IMR-90 (cell line): ENCODE results near the gene PEX5L. TPM values are rescaled to one million over a fixed set of nuclear protein-coding genes. Genes with fewer than 3 reads are reported as not detected.

Experiments used
- ATAC-seq: fragments of 200-7000 bp; cut with Tn5 transposase; 2 replicates; pipeline ENCODE4 v1.9.1; 2020; ENCODE audit warnings: low read depth, mild to moderate bottlenecking, moderate library complexity
- BruUV-seq: library from RNA; stranded (reverse); fragments of 400-500 nt; replicated peaks from 2 replicates; lab custom pipeline; 2021; lab: Mats Ljungman, UMichigan
- CTCF ChIA-PET: fragments of 300-600 bp; formaldehyde crosslinking; extraction: SDS; loops from one replicate; lab custom pipeline; 2021; ENCODE audit warnings: antibody characterized with exemption; lab: Yijun Ruan, JAX
- POLR2A ChIA-PET: fragments of 300-600 bp; sonication (Branson Sonifier 250); formaldehyde crosslinking; loops from one replicate; lab custom pipeline; 2022; ENCODE audit warnings: antibody characterized with exemption; ENCODE audit not compliant: unreplicated experiment; lab: Charles Lee
- DNase-seq: peaks from one replicate; pipeline ENCODE4 v3.0.0; 2013
- H2AFZ ChIP-seq: replicated peaks from 2 replicates; pipeline ENCODE3; 2013; ENCODE audit warnings: low read length, mild to moderate bottlenecking; ENCODE audit not compliant: poor library complexity
- H2AK5ac ChIP-seq: 2 replicates; pipeline ENCODE4 v1.6.1; 2013; ENCODE audit warnings: low read depth, low read length, inconsistent platforms
- H2AK9ac ChIP-seq: replicated peaks from 2 replicates; pipeline ENCODE3; 2013; ENCODE audit warnings: mild to moderate bottlenecking, low read depth, low read length, moderate library complexity; ENCODE audit not compliant: poor library complexity
- H2BK120ac ChIP-seq: 2 replicates; pipeline ENCODE4 v1.6.1; 2013; ENCODE audit warnings: low read depth, low read length, inconsistent platforms
- H2BK15ac ChIP-seq: 3 replicates; pipeline ENCODE4 v1.6.1; 2013; ENCODE audit warnings: low read depth, low read length, inconsistent platforms
- H2BK20ac ChIP-seq: 2 replicates; pipeline ENCODE4 v1.6.1; 2013; ENCODE audit warnings: low read depth, mild to moderate bottlenecking, inconsistent platforms, low read length, moderate library complexity
- H2BK5ac ChIP-seq: 2 replicates; pipeline ENCODE4 v1.6.1; 2013; ENCODE audit warnings: mild to moderate bottlenecking, low read depth, low read length, inconsistent platforms; ENCODE audit not compliant: poor library complexity, severe bottlenecking
- H3K14ac ChIP-seq: replicated peaks from 2 replicates; pipeline ENCODE4 v1.6.1; 2013; ENCODE audit warnings: low read depth, low read length, inconsistent platforms
- H3K18ac ChIP-seq: 2 replicates; pipeline ENCODE4 v1.6.1; 2013; ENCODE audit warnings: low read depth, low read length, control low read depth
- H3K23ac ChIP-seq: 2 replicates; pipeline ENCODE4 v1.6.1; 2013; ENCODE audit warnings: low read depth, low read length, inconsistent platforms
- H3K27ac ChIP-seq: 2 replicates; pipeline ENCODE4 v1.5.1; 2013; ENCODE audit warnings: mild to moderate bottlenecking, control low read depth, low read length; ENCODE audit not compliant: insufficient read depth
- H3K27me3 ChIP-seq: 2 replicates; pipeline ENCODE4 v1.6.1; 2013; ENCODE audit warnings: low read length; ENCODE audit not compliant: control insufficient read depth, insufficient read depth
- H3K36me3 ChIP-seq: 2 replicates; pipeline ENCODE4 v1.6.1; 2013; ENCODE audit warnings: low read length, mixed read lengths; ENCODE audit not compliant: control insufficient read depth, insufficient read depth
- H3K4ac ChIP-seq: 2 replicates; pipeline ENCODE4 v1.6.1; 2013; ENCODE audit warnings: low read depth, low read length, inconsistent platforms
- H3K4me1 ChIP-seq: 2 replicates; pipeline ENCODE4 v1.6.1; 2013; ENCODE audit warnings: low read length, mixed read lengths; ENCODE audit not compliant: control insufficient read depth, insufficient read depth
- H3K4me2 ChIP-seq: 2 replicates; pipeline ENCODE4 v1.6.1; 2013; ENCODE audit warnings: low read depth, mild to moderate bottlenecking, control low read depth, low read length, moderate library complexity
- H3K4me3 ChIP-seq: 2 replicates; pipeline ENCODE4 v1.5.1; 2013; ENCODE audit warnings: low read depth, mild to moderate bottlenecking, control low read depth, low read length, moderate library complexity; ENCODE audit not compliant: insufficient read depth
- H3K56ac ChIP-seq: 2 replicates; pipeline ENCODE4 v1.6.1; 2013; ENCODE audit warnings: low read length, inconsistent platforms; ENCODE audit not compliant: insufficient read depth; ENCODE audit errors: extremely low read depth
- H3K79me1 ChIP-seq, 2 experiments: 2 replicates each; pipeline ENCODE4 v1.6.1; 2013; ENCODE audit warnings: low read length in 2 of 2, inconsistent platforms in 1 of 2, low read depth in 1 of 2
- H3K9ac ChIP-seq: 2 replicates; pipeline ENCODE4 v1.6.1; 2013; ENCODE audit warnings: low read depth, low read length, control low read depth
- H3K9me1 ChIP-seq: 2 replicates; pipeline ENCODE4 v1.6.1; 2013; ENCODE audit warnings: low read length, inconsistent platforms; ENCODE audit not compliant: insufficient read depth
- H3K9me3 ChIP-seq: 2 replicates; pipeline ENCODE4 v1.6.1; 2013; ENCODE audit warnings: low read length; ENCODE audit not compliant: control insufficient read depth, insufficient read depth
- H4K20me1 ChIP-seq: 2 replicates; pipeline ENCODE4 v1.6.1; 2013; ENCODE audit warnings: low read length, inconsistent platforms; ENCODE audit not compliant: insufficient read depth
- H4K5ac ChIP-seq: 2 replicates; pipeline ENCODE4 v1.6.1; 2013; ENCODE audit warnings: mild to moderate bottlenecking, low read depth, low read length, control low read depth
- H4K8ac ChIP-seq, 2 experiments: 2 replicates each; pipeline ENCODE4 v1.6.1; 2013; ENCODE audit warnings: low read depth in 2 of 2, low read length in 2 of 2, control low read depth in 1 of 2, inconsistent platforms in 1 of 2
- H4K91ac ChIP-seq: 2 replicates; pipeline ENCODE4 v1.6.1; 2013; ENCODE audit warnings: low read depth, low read length, inconsistent platforms; ENCODE audit not compliant: insufficient read depth
- BHLHE40 ChIP-seq: fragments of 150-350 bp; IDR thresholded peaks from 2 replicates; pipeline ENCODE4 v1.6.1; 2016; ENCODE audit warnings: mild to moderate bottlenecking, low read depth, low read length
- CEBPB ChIP-seq: IDR thresholded peaks from 2 replicates; pipeline ENCODE4 v1.6.1; 2012; ENCODE audit warnings: low read depth, low read length, improper control_type of control experiment
- CHD1 ChIP-seq: IDR thresholded peaks from 2 replicates; pipeline ENCODE4 v1.6.1; 2012; ENCODE audit warnings: low read depth, low read length, improper control_type of control experiment
- FOS ChIP-seq: fragments of 150-350 bp; IDR thresholded peaks from 2 replicates; pipeline ENCODE4 v1.6.1; 2016; ENCODE audit warnings: low read depth, low read length
- MAFK ChIP-seq: IDR thresholded peaks from 2 replicates; pipeline ENCODE4 v1.6.1; 2012; ENCODE audit warnings: low read depth, low read length, improper control_type of control experiment
- MAZ ChIP-seq: IDR thresholded peaks from 2 replicates; pipeline ENCODE4 v1.6.1; 2012; ENCODE audit warnings: low read depth, mild to moderate bottlenecking, low read length, improper control_type of control experiment, moderate library complexity, borderline replicate concordance
- MXI1 ChIP-seq: IDR thresholded peaks from 2 replicates; pipeline ENCODE4 v1.6.1; 2012; ENCODE audit warnings: low read depth, mild to moderate bottlenecking, low read length, moderate library complexity, borderline replicate concordance
- NFE2L2 ChIP-seq: fragments of 150-350 bp; IDR thresholded peaks from 2 replicates; pipeline ENCODE4 v1.6.1; 2016; ENCODE audit warnings: low read depth, mild to moderate bottlenecking, low read length
- POLR2A ChIP-seq: IDR thresholded peaks from 2 replicates; pipeline ENCODE4 v1.6.1; 2012; ENCODE audit warnings: mild to moderate bottlenecking, low read depth, low read length
- RAD21 ChIP-seq: IDR thresholded peaks from 2 replicates; pipeline ENCODE4 v1.6.1; 2012; ENCODE audit warnings: low read length, improper control_type of control experiment
- RCOR1 ChIP-seq: IDR thresholded peaks from 2 replicates; pipeline ENCODE4 v1.6.1; 2012; ENCODE audit warnings: mild to moderate bottlenecking, low read length, improper control_type of control experiment; ENCODE audit not compliant: insufficient replicate concordance
- RFX5 ChIP-seq: IDR thresholded peaks from 2 replicates; pipeline ENCODE4 v1.8.0; 2012; ENCODE audit warnings: low read depth, mild to moderate bottlenecking, low read length, moderate library complexity
- SMC3 ChIP-seq: fragments of 150-350 bp; IDR thresholded peaks from 2 replicates; pipeline ENCODE4 v1.6.1; 2016; ENCODE audit warnings: low read depth, mild to moderate bottlenecking, antibody characterized with exemption, low read length, moderate library complexity
- WGBS, 2 experiments: methylation state at CpG; one replicate each; pipeline versions ENCODE4 v1.1.5 to v1.1.7; 2013; ENCODE audit warnings: missing lambda C conversion rate in 2 of 2; ENCODE audit not compliant: insufficient read length in 1 of 2; ENCODE audit errors: extremely low coverage in 2 of 2; 5-methylcytosine and 5-hydroxymethylcytosine counted together
- dilution Hi-C: fragments of 300-500 bp; cut with HindIII; formaldehyde crosslinking; loops from one replicate; pipeline ENCODE4 v1.14.3; 2018; ENCODE audit warnings: low sequenced_read_pairs; ENCODE audit not compliant: unreplicated experiment
- in situ Hi-C: fragments of 300-500 bp; cut with MboI; formaldehyde crosslinking; loops from 3 replicates; pipeline ENCODE4 v1.14.3; 2019; ENCODE audit warnings: low sequenced_read_pairs, inconsistent platforms, mixed read lengths
- intact Hi-C: fragments of 100-400 bp; cut with micrococcal nuclease; formaldehyde crosslinking; loops from 2 replicates; pipeline ENCODE4 v1.10.0; 2022
- polyA plus RNA-seq, 3 experiments: library from polyadenylated mRNA; depleted of rRNA; stranded (reverse); fragments of >200 nt; gene quantifications; 2 replicates each; pipeline ENCODE4 v1.2.3, GENCODE V29; 2012; ENCODE audit warnings: low replicate concordance in 1 of 3
- total RNA-seq: library from RNA; depleted of rRNA; stranded (reverse); fragments of >200 nt; gene quantifications from 2 replicates; pipeline ENCODE4 v1.2.3, GENCODE V29; 2012
- TF ChIP-seq, protein P1 (sequence below): fragments of 150-350 bp; IDR thresholded peaks from 2 replicates; pipeline ENCODE4 v1.6.1; 2016; ENCODE audit warnings: low read depth, mild to moderate bottlenecking, low read length, moderate library complexity, borderline replicate concordance
- TF ChIP-seq, protein P2 (sequence below): conservative IDR thresholded peaks from 2 replicates; pipeline ENCODE4 v1.5.1; 2012; ENCODE audit warnings: mild to moderate bottlenecking, low read depth, low read length, improper control_type of control experiment
- TF ChIP-seq, protein P3 (sequence below): fragments of 150-350 bp; IDR thresholded peaks from 2 replicates; pipeline ENCODE4 v1.6.1; 2017; ENCODE audit warnings: mild to moderate bottlenecking, antibody characterized with exemption, low read length, low read depth

The PEX5L gene
- total and polyA plus RNA-seq, 2 of the 4 experiments (the other 2 are of a cell fraction) = not detected

DNA sequence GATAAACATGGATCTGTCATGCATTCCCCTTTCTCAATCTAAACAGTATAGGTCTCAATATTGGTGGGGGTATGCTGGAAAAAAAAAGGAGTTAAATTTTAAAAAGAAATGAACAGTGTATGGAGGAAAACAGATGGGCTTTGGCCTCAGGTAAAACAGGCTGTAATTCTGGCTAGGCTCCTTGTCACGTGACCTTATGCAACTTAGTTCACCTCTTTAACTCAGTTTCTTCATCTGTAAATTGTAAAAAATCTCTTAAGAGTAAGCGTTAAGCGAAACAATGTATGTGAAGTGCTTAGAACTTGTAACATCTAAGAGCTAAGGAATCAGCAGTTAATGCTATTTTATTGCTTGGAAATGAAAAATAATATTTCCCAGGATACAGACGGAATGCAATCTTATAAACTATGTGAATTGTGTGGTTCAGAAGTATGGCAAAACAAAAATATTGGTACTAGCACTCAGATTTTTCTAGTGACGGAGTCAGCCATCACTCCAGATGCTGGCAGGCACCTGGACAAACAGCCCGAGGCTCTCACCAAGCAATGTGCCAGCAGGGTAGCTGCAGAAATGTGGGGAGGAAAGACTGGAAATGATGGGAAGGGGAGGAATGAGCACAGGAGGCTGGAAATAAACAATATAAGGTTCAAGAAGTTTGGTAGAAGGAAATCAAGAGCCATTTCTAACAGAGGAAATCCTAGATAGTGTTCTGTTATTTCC, 211.1 kb downstream of the PEX5L start:
- H2AK9ac ChIP-seq = no peak overlapping the region
- H3K36me3 ChIP-seq = no peaks in the 10 kb centered on the region
- DNase-seq = no peak
- H3K56ac ChIP-seq = no peak overlapping the region
- H4K5ac ChIP-seq = no peak overlapping the region
- no peak for TF ChIP-seq MAZ
- no peak for TF ChIP-seq RFX5
- no peak for TF ChIP-seq BHLHE40
- TF ChIP-seq, protein P1, sequence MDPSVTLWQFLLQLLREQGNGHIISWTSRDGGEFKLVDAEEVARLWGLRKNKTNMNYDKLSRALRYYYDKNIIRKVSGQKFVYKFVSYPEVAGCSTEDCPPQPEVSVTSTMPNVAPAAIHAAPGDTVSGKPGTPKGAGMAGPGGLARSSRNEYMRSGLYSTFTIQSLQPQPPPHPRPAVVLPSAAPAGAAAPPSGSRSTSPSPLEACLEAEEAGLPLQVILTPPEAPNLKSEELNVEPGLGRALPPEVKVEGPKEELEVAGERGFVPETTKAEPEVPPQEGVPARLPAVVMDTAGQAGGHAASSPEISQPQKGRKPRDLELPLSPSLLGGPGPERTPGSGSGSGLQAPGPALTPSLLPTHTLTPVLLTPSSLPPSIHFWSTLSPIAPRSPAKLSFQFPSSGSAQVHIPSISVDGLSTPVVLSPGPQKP = no peak
- no peak for TF ChIP-seq RAD21
- no peak for TF ChIP-seq CEBPB
- TF ChIP-seq, protein P2, sequence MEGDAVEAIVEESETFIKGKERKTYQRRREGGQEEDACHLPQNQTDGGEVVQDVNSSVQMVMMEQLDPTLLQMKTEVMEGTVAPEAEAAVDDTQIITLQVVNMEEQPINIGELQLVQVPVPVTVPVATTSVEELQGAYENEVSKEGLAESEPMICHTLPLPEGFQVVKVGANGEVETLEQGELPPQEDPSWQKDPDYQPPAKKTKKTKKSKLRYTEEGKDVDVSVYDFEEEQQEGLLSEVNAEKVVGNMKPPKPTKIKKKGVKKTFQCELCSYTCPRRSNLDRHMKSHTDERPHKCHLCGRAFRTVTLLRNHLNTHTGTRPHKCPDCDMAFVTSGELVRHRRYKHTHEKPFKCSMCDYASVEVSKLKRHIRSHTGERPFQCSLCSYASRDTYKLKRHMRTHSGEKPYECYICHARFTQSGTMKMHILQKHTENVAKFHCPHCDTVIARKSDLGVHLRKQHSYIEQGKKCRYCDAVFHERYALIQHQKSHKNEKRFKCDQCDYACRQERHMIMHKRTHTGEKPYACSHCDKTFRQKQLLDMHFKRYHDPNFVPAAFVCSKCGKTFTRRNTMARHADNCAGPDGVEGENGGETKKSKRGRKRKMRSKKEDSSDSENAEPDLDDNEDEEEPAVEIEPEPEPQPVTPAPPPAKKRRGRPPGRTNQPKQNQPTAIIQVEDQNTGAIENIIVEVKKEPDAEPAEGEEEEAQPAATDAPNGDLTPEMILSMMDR = no peak
- TF ChIP-seq NFE2L2 = no peak
- TF ChIP-seq, protein P3, sequence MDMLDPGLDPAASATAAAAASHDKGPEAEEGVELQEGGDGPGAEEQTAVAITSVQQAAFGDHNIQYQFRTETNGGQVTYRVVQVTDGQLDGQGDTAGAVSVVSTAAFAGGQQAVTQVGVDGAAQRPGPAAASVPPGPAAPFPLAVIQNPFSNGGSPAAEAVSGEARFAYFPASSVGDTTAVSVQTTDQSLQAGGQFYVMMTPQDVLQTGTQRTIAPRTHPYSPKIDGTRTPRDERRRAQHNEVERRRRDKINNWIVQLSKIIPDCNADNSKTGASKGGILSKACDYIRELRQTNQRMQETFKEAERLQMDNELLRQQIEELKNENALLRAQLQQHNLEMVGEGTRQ = no peak
- TF ChIP-seq MXI1 = no peak
- no peak for TF ChIP-seq POLR2A
- TF ChIP-seq FOS = no peak
- TF ChIP-seq CHD1 = no peak
- TF ChIP-seq MAFK = no peak
- TF ChIP-seq RCOR1 = no peak
- TF ChIP-seq SMC3 = no peak
- BruUV-seq = no TSS peak
- H3K23ac ChIP-seq = no peak overlapping the region
- H2BK5ac ChIP-seq = no peak overlapping the region
- H3K27ac ChIP-seq = no peak overlapping the region
- POLR2A ChIA-PET = no interaction called here
- no peak for ATAC-seq
- dilution Hi-C loops = no loop called here
- H2AFZ ChIP-seq = no peak overlapping the region
- H2BK120ac ChIP-seq = no peak overlapping the region
- H4K8ac ChIP-seq = no peak overlapping the region
- H3K79me1 ChIP-seq = no peaks in the 10 kb centered on the region
- no CpG with 5 or more reads among the region's 6 CpGs for WGBS, 2 experiments
- in situ Hi-C loops = no loop called here
- H3K9ac ChIP-seq = no peak overlapping the region
- H3K4ac ChIP-seq = no peak overlapping the region
- H2BK20ac ChIP-seq = no peak overlapping the region
- no peak overlapping the region for H2AK5ac ChIP-seq
- no peak overlapping the region for H3K4me3 ChIP-seq
- H3K9me1 ChIP-seq = no peaks in the 10 kb centered on the region
- H3K27me3 ChIP-seq = no peaks in the 10 kb centered on the region; the same call in none of the 2 replicates
- H3K4me1 ChIP-seq = no peaks in the 10 kb centered on the region
- H4K91ac ChIP-seq = no peak overlapping the region
- CTCF ChIA-PET = interaction anchor here (2.1 kb wide), 1 partner anchor 14 kb away, joined by 7 read pairs; no protein-coding TSS in a partner anchor
- H3K14ac ChIP-seq = no peak overlapping the region
- no peak overlapping the region for H2BK15ac ChIP-seq
- H3K9me3 ChIP-seq = no peaks in the 10 kb centered on the region
- no peak overlapping the region for H3K18ac ChIP-seq
- H3K4me2 ChIP-seq = no peak overlapping the region
- no peaks in the 10 kb centered on the region for H4K20me1 ChIP-seq
- intact Hi-C loops = no loop called here
